Pericardium fibroblast (primary cell): Measurements from ENCODE around the gene ZBED6. TPM values are rescaled to one million over a fixed set of nuclear protein-coding genes. Genes with fewer than 3 reads are reported as not detected.

Source experiments
- total RNA-seq: library from RNA; depleted of rRNA; stranded (reverse); fragments of >200 nt; gene quantifications from 2 replicates; pipeline ENCODE4 v1.2.3, GENCODE V29; 2015

The ZBED6 gene
- 10.5 and 11.6 TPM in 2 replicates for total RNA-seq

DNA sequence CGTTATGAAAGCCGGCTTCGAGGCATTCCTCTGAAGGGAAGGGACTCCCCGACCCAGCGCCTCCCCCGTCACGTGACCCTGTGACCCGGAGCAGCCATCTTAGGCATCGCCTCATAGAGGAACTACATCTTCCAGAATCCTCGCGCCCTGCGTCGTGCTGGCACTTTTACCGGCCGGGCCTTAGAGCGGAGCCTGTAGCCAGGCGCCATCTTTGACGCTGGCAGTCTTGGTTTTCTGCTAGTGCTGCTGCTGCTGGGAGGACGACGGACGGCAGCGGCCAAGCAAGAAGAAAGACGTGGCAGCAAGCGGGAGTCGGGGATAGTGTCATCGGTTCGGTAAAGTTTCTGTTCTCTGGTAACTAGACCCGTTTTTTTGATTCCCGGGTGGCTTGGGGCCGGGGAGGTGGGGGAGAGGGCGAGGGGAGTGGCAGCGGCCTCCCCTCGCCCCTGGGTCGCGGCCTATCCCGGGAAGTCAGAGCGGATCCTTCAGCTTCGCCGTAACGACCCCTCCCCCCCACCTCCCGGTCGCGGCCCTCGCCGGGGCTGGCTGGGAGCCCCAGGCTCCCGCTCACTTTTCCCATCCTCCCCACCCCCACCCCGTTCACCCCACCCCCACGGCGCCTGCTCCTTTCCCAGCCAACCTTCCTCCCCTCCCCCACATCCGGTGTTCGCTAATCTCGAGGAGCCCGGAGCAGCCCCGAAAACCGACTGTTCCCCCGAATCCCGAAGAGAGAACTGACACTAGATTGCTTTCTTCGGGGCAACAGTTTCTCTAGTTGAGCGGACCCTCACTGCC lies at the start of gene ZBED6, which contains the start of gene ZC3H11A:
ZBED6 (plus strand) TSS at position 183 of the 795 bp plus-strand sequence. CDS start 1,900 bp downstream, outside the sequence.
ZC3H11A (plus strand) TSS at position 183 of the 795 bp plus-strand sequence. CDS start 21,448 bp downstream, outside the sequence.

GRCh38 chr1:203765029-203765837 lies 30.2 kb upstream of the ZBED6 start, which contains the start of gene LAX1:
Gene LAX1, plus strand, starts transcription at chr1:203765183. Its CDS starts 383 bp downstream, at chr1:203765566.

Other genes starting within 250 kb of the ZBED6 start
- 59.5 and 94.4 TPM in 2 replicates for gene ATP2B4, start 168.8 kb upstream of the ZBED6 start, total RNA-seq
- not detected in 2 replicates for gene LAX1, start 30.4 kb upstream of the ZBED6 start, total RNA-seq
- gene ZC3H11A, start within 50 bp of the ZBED6 start, total RNA-seq, result 45.7 and 64.9 TPM in 2 replicates
- gene SNRPE, start 66.0 kb downstream of the ZBED6 start, total RNA-seq, result 53.1 and 65.5 TPM in 2 replicates